Myocyte (in vitro differentiated cells): ENCODE measurements around the gene SSPN. TPM values are rescaled to one million over a fixed set of nuclear protein-coding genes. Genes with fewer than 3 reads are reported as not detected.

Experiments
- DNase-seq: peaks from one replicate; pipeline ENCODE4 v3.0.0-alpha.2; 2012; ENCODE audit warnings: low read depth
- total RNA-seq: library from RNA; depleted of rRNA; stranded (reverse); fragments of >200 nt; gene quantifications from 2 replicates; pipeline ENCODE4 v1.2.3, GENCODE V29; 2014

The SSPN gene
- total RNA-seq, 1 donor from 2014 or later = 120 TPM

DNA sequence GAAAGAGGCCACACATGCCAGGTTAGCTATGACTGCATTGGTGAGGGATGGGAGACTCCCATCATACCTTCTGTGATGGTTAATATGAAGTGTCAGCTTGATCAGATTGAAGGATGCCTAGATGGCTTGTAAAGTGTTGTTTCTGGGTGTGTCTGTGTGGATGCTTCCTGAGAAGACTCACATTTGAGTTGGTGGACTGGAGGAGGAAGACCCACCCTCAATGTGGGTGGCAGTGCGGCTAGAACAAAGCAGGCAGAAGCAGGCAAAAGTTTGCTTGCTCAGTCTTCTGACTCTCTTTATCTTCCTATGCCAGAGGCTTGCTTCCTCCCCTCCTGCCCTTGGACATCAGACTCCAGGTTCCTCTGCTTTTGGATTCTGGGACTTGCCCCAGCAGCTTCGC is 88.2 kb downstream of the SSPN start:
- no peak for DNase-seq

DNA sequence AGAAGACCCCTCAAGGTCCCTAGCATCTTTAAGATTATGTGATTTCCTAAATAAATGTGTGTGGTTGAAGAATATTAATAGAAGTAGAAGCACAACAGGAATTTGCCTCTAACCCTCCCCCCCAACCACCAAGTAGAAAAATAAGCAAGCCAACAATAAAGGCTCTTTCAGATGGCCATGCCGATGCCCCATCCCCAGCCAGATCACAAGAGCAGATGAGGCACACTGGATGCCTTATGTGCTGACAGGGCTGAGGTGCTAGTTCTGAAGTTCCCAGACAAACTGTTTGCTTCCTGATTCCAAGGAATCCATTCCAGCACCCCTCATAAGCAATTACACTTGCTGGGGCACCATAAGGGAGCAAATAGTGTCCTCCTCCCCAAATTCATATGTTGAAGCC is 90.0 kb downstream of the SSPN start:
- DNase-seq = no peak

- DNase-seq = no peak
These were observed 90.8 kb downstream of the SSPN start for GRCh38 chr12:26286186-26286585.

DNA sequence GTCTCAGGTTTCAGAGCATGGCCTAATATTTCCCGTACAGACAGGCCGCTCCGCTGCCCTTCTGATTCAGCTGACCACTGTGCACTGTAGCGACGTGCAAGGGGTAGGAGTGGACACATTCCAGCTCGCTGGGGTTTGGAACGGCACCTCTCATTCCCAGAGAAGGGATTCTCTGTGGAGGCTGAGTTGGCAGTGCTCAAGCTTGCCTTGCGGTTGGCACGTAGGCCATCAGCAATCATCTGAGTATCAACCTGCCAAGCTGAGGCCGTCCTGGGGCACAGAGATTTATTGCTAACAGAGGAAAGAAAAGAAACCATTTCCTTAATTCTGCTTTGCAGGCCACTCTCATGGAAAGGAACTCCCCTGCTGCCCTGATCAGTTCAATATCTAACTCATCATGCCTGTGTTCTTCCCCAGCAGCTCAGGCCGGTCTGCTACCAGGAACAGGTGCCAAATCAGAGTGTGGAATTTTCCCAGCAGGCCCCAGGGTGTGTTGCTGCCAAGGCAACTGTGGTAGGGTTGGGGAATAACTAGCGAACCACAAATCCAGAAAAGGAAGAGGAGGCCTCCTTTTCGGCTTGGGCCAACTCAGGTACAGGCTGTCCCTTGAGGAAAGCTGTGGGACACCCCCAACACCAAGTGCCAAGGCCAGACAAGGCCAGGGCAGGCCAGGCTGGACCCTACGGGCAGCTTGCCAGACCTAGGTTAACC is 92.5 kb downstream of the SSPN start:
- peak; percentile 98 for DNase-seq

DNA sequence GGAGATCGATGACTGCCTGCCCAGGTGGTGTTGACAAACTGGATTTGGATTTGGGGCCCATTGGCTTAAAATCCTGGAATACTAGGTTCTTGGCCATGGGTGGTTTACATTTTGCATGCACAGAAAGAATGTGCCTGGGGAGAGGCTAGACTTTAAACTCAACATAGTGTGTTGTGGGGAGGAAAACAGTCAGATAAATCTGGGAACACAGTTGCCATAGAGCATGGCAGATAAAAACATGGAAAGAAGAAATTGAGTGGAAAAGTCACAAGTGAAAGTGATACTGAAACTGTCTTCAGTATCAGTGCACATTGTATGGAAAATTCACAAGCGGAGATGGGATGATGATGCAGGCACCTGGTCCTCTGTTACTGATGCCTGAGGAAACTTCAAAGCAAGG is 95.2 kb downstream of the SSPN start:
- no peak for DNase-seq

DNA sequence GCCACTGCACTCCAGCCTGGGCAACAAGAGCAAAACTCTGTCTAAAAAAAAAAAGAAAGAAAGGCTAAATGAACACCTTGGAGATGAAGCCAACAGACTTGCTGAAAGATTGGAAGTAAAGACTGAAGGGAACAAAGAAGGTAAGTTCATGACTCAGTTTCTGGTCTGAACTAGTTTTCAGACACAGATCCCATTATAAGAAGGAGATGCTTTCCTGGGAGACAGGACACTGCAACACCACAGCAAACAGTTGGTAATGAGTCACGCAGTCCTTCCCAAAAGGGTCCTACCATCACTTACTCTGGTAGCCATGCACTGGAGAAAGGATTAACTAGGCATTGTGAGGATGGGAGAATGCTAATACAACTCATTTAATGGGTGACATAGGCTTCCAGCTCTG is 97.2 kb downstream of the SSPN start:
- DNase-seq = no peak

DNA sequence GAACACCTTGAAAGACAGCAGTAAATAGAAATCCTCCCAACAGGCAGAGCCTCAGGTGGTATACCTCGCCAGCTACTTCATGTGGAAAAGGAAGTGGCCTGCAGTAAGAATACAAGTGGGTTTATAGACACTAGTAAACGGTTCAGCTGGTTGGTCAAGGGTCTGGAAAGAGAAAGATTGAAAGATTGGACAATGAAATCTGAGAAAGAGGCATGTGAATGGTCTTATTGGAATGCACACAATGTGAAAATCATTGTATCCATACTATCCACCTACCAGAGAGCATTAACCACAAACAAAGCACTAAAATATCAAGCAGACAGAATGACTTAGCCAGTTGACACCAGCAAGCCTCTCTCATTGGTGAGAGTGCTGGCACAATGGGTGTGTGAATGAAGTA is 98.2 kb downstream of the SSPN start:
- no peak for DNase-seq

GRCh38 chr12:26295001-26295400 is 99.6 kb downstream of the SSPN start:
- DNase-seq = no peak

GRCh38 chr12:26297396-26298070 is 102.2 kb downstream of the SSPN start:
- DNase-seq = no peak

- peak; percentile 88 for DNase-seq
These were observed 103.6 kb downstream of the SSPN start for GRCh38 chr12:26298785-26299621.

- no peak for DNase-seq
These were observed 104.4 kb downstream of the SSPN start for GRCh38 chr12:26299751-26300150.

Other genes with a start within 250 kb of the SSPN start
- 14.6 and 27.4 TPM in 2 replicates for gene RASSF8, start 236.9 kb upstream of the SSPN start, total RNA-seq
- gene BHLHE41, start 70.5 kb upstream of the SSPN start, total RNA-seq = 5.9 and 6.3 TPM in 2 replicates